Smooth muscle cell of trachea (primary cell): ENCODE measurements around the gene UBA5. TPM values are rescaled to one million over a fixed set of nuclear protein-coding genes. Genes with fewer than 3 reads are reported as not detected.

Experiments
- total RNA-seq: library from RNA; depleted of rRNA; stranded (reverse); fragments of >200 nt; gene quantifications from 2 replicates; pipeline ENCODE4 v1.2.1, GENCODE V29; 2014

The UBA5 gene
- total RNA-seq = 37.2 and 43.9 TPM in 2 replicates

GRCh38 chr3:132660052-132660810, at the start of gene UBA5:
TSS of gene UBA5 (plus strand) at chr3:132660329. CDS start at chr3:132660538, 209 bp downstream.

GRCh38 chr3:132659365-132660051, 621 bp upstream of the UBA5 start, which contains the start of gene ACAD11:
TSS of gene ACAD11 (minus strand) at chr3:132659809. CDS start at chr3:132659751, 58 bp downstream.

GRCh38 chr3:132722165-132723023, 62.3 kb downstream of the UBA5 start, which contains the start of gene NPHP3:
TSS of gene NPHP3 (minus strand) at chr3:132722409. CDS start at chr3:132722355, 54 bp downstream.

Other genes starting within 250 kb of the UBA5 start
- gene DNAJC13, start 242.8 kb upstream of the UBA5 start, total RNA-seq = 78.7 and 123 TPM in 2 replicates
- gene ACKR4, start 63.1 kb upstream of the UBA5 start, total RNA-seq = 32.6 and 33.6 TPM in 2 replicates
- 53.1 and 56.1 TPM in 2 replicates for gene ACAD11, start 520 bp upstream of the UBA5 start, total RNA-seq
- gene NPHP3, start 62.1 kb downstream of the UBA5 start, total RNA-seq = 25.0 and 44.1 TPM in 2 replicates